GM12892 (cell line): Measurements from ENCODE around the gene PRSS33.

Experiments used
- DNase-seq: peaks from one replicate; pipeline ENCODE4 v3.0.0; 2011; ENCODE audit not compliant: insufficient read length
- FAIRE-seq: peaks from 2 replicates; lab custom pipeline; 2011; peaks lifted over from hg19 to GRCh38; lab: Jason Lieb, UNC
- POLR2A ChIP-seq: IDR thresholded peaks from 2 replicates; pipeline ENCODE4 v1.6.1; 2011; ENCODE audit warnings: low read depth, low read length, control low read depth
- POLR2AphosphoS5 ChIP-seq: IDR thresholded peaks from 2 replicates; pipeline ENCODE4 v1.6.1; 2011; ENCODE audit warnings: low read depth, low read length, control low read depth
- TAF1 ChIP-seq: IDR thresholded peaks from 2 replicates; pipeline ENCODE4 v1.6.1; 2011; ENCODE audit warnings: low read depth, mild to moderate bottlenecking, control low read depth, low read length, borderline replicate concordance

Gene PRSS33

DNA sequence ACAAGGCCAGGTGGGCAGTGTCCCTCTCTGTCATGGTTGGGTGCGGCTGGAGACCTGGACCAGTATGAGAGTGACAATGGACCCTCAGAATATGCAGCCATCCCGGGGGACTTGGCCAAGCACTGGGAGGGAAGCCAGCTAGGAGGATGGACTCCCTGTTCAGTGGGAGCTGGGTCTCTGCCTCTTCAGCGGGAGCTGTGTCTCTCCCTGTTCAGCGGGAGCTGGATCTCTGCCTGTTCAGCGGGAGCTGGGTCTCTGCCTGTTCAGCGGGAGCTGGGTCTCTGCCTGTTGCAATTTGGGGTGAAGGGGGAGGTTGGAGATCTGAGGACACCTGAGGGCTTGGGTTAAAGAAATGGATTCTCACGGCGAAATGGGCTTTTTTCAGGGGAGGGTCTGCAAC, 3.8 kb upstream of the PRSS33 start:
- no peak for FAIRE-seq
- no peak for TF ChIP-seq POLR2A
- no peak for DNase-seq

GRCh38 chr16:2790631-2791030, 3.3 kb upstream of the PRSS33 start:
- no peak for DNase-seq
- TF ChIP-seq POLR2AphosphoS5: no peak
- no peak for TF ChIP-seq POLR2A
- no peak for TF ChIP-seq TAF1
- no peak for FAIRE-seq

GRCh38 chr16:2787961-2788360, 601 bp upstream of the PRSS33 start:
- TF ChIP-seq POLR2A: no peak
- no peak for TF ChIP-seq POLR2AphosphoS5
- TF ChIP-seq TAF1: no peak
- DNase-seq: no peak
- FAIRE-seq: no peak

DNA sequence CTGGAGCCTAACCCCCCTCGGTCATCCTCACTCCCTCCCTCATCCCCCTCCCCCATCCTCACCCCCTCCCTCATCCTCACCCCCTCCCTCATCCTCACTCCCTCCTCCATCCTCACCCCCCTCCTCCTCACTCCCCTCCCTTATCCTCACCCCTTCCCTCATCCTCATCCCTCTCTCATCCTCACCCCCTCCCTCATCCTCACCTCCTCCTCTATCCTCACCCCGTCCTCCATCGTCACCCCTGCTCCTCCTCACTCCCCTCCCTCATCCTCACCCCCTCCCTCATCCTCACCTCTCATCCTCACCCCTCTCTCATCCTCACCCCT, 571 bp downstream of the PRSS33 start:
- FAIRE-seq: no peak
- TF ChIP-seq POLR2A: no peak
- no peak for TF ChIP-seq POLR2AphosphoS5
- DNase-seq: no peak

GRCh38 chr16:2786061-2786825, 1.1 kb downstream of the PRSS33 start:
- DNase-seq: no peak
- TF ChIP-seq POLR2A (no peak), POLR2AphosphoS5 (no peak), TAF1 (no peak)
- no peak for FAIRE-seq

DNA sequence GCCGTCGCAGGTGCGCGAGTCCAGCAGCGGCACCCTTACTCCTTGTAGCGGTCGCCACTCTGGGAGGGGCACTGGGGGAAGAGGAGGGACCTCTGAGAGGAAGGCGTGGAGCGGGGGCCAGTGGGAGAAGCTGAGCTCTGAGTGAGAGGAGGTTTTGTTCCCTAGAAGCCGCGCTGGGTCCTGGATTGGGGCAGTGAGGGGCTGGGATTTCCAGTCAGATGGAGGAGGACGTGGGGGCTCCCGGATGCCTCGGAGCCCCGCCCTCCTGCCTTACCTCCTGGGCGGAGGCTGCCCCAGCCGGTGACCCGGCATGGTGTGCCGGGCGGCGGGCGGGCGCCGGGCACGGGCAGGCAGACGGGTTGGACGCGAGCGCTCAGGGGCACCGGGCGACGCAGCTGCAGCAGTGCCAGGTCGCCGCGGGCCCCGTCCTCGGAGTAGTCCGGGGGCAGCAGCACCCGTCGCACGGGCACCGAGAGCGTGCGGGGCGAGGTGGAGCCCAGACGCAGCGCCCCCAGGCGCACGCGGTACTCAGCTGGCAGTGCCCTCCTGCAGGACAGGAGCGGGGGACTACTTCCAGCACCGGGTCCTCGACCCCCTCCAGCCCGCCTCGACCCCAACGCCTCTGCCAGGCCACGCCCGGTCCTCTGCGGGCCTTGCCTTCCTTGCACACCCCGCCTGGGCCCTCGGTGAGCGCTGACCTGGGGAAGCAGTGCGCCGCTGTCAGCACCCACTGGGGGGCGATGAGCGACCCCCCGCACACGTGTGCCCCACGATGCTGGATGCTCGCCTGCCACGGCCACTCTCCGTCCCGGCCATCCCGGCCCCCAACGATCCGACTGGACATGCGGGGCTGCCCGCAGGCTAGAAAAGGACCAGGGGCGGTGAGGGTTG, 2.0 kb downstream of the PRSS33 start:
- FAIRE-seq (no peak), DNase-seq (no peak)
- TF ChIP-seq TAF1: no peak
- no peak for TF ChIP-seq POLR2AphosphoS5
- TF ChIP-seq POLR2A: no peak

DNA sequence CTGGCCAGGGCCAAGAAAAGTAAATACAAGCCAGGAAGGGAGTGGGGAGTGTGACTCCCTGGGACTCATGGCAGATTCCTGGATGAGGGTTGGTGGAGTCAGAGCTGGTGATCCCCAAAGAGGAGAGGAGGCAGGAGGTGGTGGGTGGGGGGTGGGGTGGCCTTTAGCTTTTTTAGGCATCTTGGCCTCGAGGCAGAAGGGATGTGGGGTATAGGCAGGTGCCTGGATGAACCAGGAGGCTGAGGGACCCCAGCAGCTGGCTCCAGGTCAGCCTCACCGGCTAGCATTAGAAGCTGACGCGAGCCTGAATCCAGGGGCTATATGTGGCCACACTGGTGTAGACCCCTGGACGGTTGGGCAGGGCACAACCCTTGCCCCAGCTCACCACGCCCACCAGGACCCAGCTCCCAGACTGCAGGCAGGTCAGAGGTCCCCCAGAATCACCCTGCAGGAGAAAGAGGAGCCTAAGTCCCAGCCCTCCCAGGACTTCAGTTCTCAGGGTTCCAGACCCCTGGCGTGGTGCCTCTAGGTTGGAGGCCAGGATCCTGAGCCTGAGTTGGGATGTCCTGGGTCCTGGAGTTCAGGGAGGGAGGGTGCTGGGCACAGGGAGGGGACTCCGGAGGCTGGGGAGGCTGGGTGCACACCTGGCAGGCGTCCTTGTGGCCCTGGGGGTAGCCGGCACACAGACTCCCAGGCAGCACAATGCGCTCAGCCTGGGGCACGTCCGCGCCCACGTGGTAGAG, 2.8 kb downstream of the PRSS33 start:
- FAIRE-seq (no peak), DNase-seq (no peak)
- no peak for TF ChIP-seq POLR2A
- TF ChIP-seq POLR2AphosphoS5: no peak
- no peak for TF ChIP-seq TAF1

DNA sequence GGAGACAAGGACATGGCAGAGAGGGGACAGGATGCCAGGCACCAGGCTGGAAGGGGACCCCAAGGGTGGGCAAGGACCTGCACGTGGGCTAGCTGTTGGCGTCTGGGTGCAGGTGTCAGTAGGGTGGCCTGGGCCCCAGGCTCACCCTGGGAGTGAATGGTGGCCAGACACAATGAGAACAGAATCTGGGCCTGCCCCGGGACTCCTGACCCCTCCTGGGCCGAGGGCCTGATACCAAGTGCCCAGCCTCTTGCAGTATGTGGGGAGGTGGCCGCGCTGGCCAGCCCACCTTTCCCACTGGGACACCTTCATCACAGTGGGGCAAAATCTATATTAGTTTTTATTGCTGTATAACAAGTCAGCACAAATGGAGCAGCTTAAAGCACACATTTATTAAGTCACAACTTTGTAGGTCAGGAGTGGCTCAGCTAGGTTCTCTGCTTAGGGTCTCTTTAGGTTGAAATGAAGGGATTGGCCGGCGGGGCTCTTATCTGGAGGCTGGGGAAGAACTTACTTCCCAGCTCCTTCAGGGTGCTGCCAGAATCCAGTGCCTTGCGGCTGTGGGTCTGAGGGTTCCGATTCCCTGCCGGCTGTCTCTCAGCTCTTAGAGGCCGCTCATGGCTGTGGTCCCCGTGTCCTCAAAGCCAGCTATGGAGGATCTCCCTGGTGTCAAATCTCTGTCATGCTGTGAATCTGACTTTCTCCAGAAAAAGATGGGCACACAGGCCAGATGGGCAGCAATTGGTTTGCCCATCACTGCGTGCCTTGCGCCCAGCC, 3.6 kb downstream of the PRSS33 start:
- FAIRE-seq: no peak

DNA sequence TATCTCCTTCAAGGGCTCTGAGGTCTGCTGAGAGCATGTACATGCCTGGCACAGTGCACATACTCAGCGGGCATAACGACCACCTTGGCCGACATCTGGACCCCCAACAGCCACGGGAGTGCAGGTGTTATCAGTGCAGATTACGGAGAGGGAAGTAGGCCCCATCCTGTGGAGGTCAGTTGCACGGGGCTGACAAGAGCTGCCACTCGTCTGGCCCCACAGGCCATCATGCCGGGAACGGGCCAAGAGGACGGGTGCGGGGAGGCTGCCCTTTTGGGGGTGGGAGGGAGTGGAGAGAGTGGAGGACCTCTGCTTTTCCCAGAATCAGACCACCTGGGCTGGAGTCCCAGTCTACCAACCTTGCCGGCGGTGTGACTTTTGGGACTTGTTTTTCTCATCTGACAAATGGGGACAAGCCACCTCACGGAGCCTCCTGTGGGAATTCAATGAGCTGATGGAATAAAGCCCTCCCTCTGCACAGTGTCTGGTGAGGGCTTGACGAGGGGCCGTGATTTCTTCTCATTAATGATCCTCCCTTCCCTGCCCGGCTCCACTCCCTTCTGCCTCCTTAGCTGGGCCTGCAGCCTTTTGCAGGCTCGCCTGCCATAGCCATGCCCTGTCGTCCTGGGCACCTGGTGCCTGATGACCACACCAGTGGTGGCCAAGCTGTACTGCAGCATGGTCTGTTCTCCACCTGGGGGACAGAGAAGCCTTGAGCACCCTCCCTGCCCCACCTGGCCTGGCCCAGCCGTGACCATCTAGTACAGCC, 4.6 kb downstream of the PRSS33 start:
- FAIRE-seq (no peak), DNase-seq (no peak)
- TF ChIP-seq POLR2AphosphoS5: no peak
- no peak for TF ChIP-seq POLR2A
- TF ChIP-seq TAF1: no peak

More for the DNA sequence above, 3.6 kb downstream of the PRSS33 start:
- TF ChIP-seq TAF1: no peak
- DNase-seq: no peak

- DNase-seq (no peak), FAIRE-seq (no peak)
- no peak for TF ChIP-seq POLR2AphosphoS5
Observed at GRCh38 chr16:2779978-2780898, 7.1 kb downstream of the PRSS33 start.
